ENCODE data around the gene GLP1R. TPM values are rescaled to one million over a fixed set of nuclear protein-coding genes. Genes with fewer than 3 reads are reported as not detected.

Gene GLP1R
- total RNA-seq, 1 donor from 2014 or later = not detected

GRCh38 chr6:39114704-39115599 is 66.4 kb downstream of the GLP1R start, which contains the start of gene SAYSD1:
SAYSD1 (minus strand) TSS chr6:39115186; CDS start chr6:39115089, 97 bp downstream.
- TF ChIP-seq CTCF (IDR thresholded peaks at IDR 0.05) = no peak
- Histone ChIP-seq H3K27me3 (no peaks in the 10 kb centered on the region), H3K9me3 (no peaks in the 10 kb centered on the region), H3K36me3 (peaks cover 0 to 6% of the 10 kb centered on the region in 2 donors), H3K4me1 (peaks cover 0 to 9% of the 10 kb centered on the region in 2 donors), H3K27ac (peak within 1 kb of the TSS; percentile 89 to 91), H3K4me3 (peak within 1 kb of the TSS; percentile 68 to 75)
- peak; percentile 55 to 95 for DNase-seq (ENCODE audit: low spot score in 2 of 2)
- intact Hi-C loops (cut with DNase I) = loop anchor here (5.0 to 10.0 kb wide), 3 partner anchors 112 to 1960 kb away; partner anchors contain the start of genes GLO1, KCNK5, NFYA and OARD1

GRCh38 chr6:39118921-39119320 is 70.3 kb downstream of the GLP1R start:
- Histone ChIP-seq H3K27ac (no peak overlapping the region), H3K4me3 (no peak overlapping the region), H3K27me3 (no peaks in the 10 kb centered on the region), H3K4me1 (peaks cover 0 to 4% of the 10 kb centered on the region in 2 donors), H3K9me3 (no peaks in the 10 kb centered on the region), H3K36me3 (no peaks in the 10 kb centered on the region)
- DNase-seq (ENCODE audit: low spot score in 2 of 2) = no peak
- intact Hi-C loops (cut with DNase I) = loop anchor here (5.0 to 10.0 kb wide), 3 partner anchors 108 to 1956 kb away; partner anchors contain the start of genes GLO1, KCNK5, NFYA and OARD1
- no peak for TF ChIP-seq CTCF (IDR thresholded peaks at IDR 0.05)

- intact Hi-C loops (cut with DNase I) = no loop called here
- no peak for DNase-seq (ENCODE audit: low spot score in 2 of 2)
Measured at GRCh38 chr6:39124114-39124513, 75.5 kb downstream of the GLP1R start.

GRCh38 chr6:39128106-39128505 is 79.5 kb downstream of the GLP1R start:
- H3K9me3 ChIP-seq = no peaks in the 10 kb centered on the region
- no peak overlapping the region for H3K27ac ChIP-seq
- H3K36me3 ChIP-seq = no peaks in the 10 kb centered on the region
- H3K27me3 ChIP-seq = no peaks in the 10 kb centered on the region
- no peak overlapping the region for H3K4me3 ChIP-seq
- intact Hi-C loops (cut with DNase I) = no loop called here
- TF ChIP-seq CTCF (IDR thresholded peaks at IDR 0.05) = no peak
- no peaks in the 10 kb centered on the region for H3K4me1 ChIP-seq
- no peak for DNase-seq (ENCODE audit: low spot score in 2 of 2)

More at GRCh38 chr6:39124114-39124513, 75.5 kb downstream of the GLP1R start:
- H3K27me3 ChIP-seq = no peaks in the 10 kb centered on the region
- H3K9me3 ChIP-seq = no peaks in the 10 kb centered on the region
- TF ChIP-seq CTCF (IDR thresholded peaks at IDR 0.05) = no peak
- no peak overlapping the region for H3K27ac ChIP-seq
- H3K4me1 ChIP-seq = no peaks in the 10 kb centered on the region
- no peaks in the 10 kb centered on the region for H3K36me3 ChIP-seq
- no peak overlapping the region for H3K4me3 ChIP-seq

- TF ChIP-seq CTCF (IDR thresholded peaks at IDR 0.05) = no peak
- no peaks in the 10 kb centered on the region for H3K9me3 ChIP-seq
- no peak for DNase-seq (ENCODE audit: low spot score in 2 of 2)
- no peaks in the 10 kb centered on the region for H3K36me3 ChIP-seq
- no peaks in the 10 kb centered on the region for H3K27me3 ChIP-seq
- no peaks in the 10 kb centered on the region for H3K4me1 ChIP-seq
- no peak overlapping the region for H3K4me3 ChIP-seq
- no peak overlapping the region for H3K27ac ChIP-seq
- intact Hi-C loops (cut with DNase I) = no loop called here
Measured at GRCh38 chr6:39128832-39129231, 80.3 kb downstream of the GLP1R start.
